Adipocyte (in vitro differentiated cells): ENCODE results near the gene C12orf57.

Experiments
- DNase-seq: peaks from one replicate; pipeline ENCODE4 v3.0.0-alpha.2; 2015; ENCODE audit warnings: low read depth
- H3K27me3 ChIP-seq: replicated peaks from 2 replicates; pipeline ENCODE4 v1.7.0; 2013; ENCODE audit warnings: mild to moderate bottlenecking, low read length, moderate library complexity; ENCODE audit not compliant: control insufficient read depth, insufficient read depth
- H3K36me3 ChIP-seq: 2 replicates; pipeline ENCODE4 v1.7.0; 2013; ENCODE audit warnings: low read length, mild to moderate bottlenecking, moderate library complexity; ENCODE audit not compliant: control insufficient read depth, insufficient read depth, severe bottlenecking
- H3K4me1 ChIP-seq: 2 replicates; pipeline ENCODE4 v1.7.0; 2013; ENCODE audit warnings: mild to moderate bottlenecking, low read length, moderate library complexity; ENCODE audit not compliant: control insufficient read depth, insufficient read depth
- H3K4me3 ChIP-seq: 2 replicates; pipeline ENCODE4 v1.7.0; 2013; ENCODE audit warnings: mild to moderate bottlenecking, low read length, moderate library complexity
- H3K9ac ChIP-seq: 2 replicates; pipeline ENCODE4 v1.7.0; 2013; ENCODE audit warnings: mild to moderate bottlenecking, low read length, moderate library complexity
- H3K9me3 ChIP-seq: 2 replicates; pipeline ENCODE4 v1.7.0; 2013; ENCODE audit warnings: mild to moderate bottlenecking, low read length, moderate library complexity; ENCODE audit not compliant: control insufficient read depth

Gene C12orf57

GRCh38 chr12:6979021-6979420 lies 35.2 kb downstream of the C12orf57 start:
- Histone ChIP-seq H3K9me3 (no peaks in the 10 kb centered on the region), H3K27me3 (no peaks in the 10 kb centered on the region), H3K9ac (no peak overlapping the region), H3K4me1 (peaks cover 12% of the 10 kb centered on the region), H3K36me3 (peaks cover 100% of the 10 kb centered on the region), H3K4me3 (no peak overlapping the region)
- DNase-seq, result no peak

- H3K4me1 ChIP-seq, result peaks cover 12% of the 10 kb centered on the region
- H3K9me3 ChIP-seq, result no peaks in the 10 kb centered on the region
- peaks cover 99% of the 10 kb centered on the region for H3K36me3 ChIP-seq
- no peak overlapping the region for H3K4me3 ChIP-seq
- DNase-seq, result no peak
- H3K27me3 ChIP-seq, result no peaks in the 10 kb centered on the region
- no peak overlapping the region for H3K9ac ChIP-seq
These were observed 35.6 kb downstream of the C12orf57 start for GRCh38 chr12:6979453-6979852.

- no peaks in the 10 kb centered on the region for H3K9me3 ChIP-seq
- H3K36me3 ChIP-seq, result peaks cover 93% of the 10 kb centered on the region
- H3K9ac ChIP-seq, result peak overlapping the region; percentile 18
- DNase-seq, result no peak
- H3K4me1 ChIP-seq, result peaks cover 12% of the 10 kb centered on the region
- H3K27me3 ChIP-seq, result no peaks in the 10 kb centered on the region
- H3K4me3 ChIP-seq, result no peak overlapping the region
These were observed 36.3 kb downstream of the C12orf57 start for GRCh38 chr12:6980075-6980474.

GRCh38 chr12:6980740-6981139 lies 36.9 kb downstream of the C12orf57 start:
- no peak for DNase-seq
- Histone ChIP-seq H3K4me1 (peaks cover 12% of the 10 kb centered on the region), H3K9ac (peak overlapping the region; percentile 18), H3K27me3 (no peaks in the 10 kb centered on the region), H3K4me3 (no peak overlapping the region), H3K9me3 (no peaks in the 10 kb centered on the region), H3K36me3 (peaks cover 89% of the 10 kb centered on the region)

- DNase-seq, result no peak
- peaks cover 12% of the 10 kb centered on the region for H3K4me1 ChIP-seq
- H3K4me3 ChIP-seq, result no peak overlapping the region
- peak overlapping the region; percentile 18 for H3K9ac ChIP-seq
- H3K9me3 ChIP-seq, result no peaks in the 10 kb centered on the region
- peaks cover 89% of the 10 kb centered on the region for H3K36me3 ChIP-seq
- no peaks in the 10 kb centered on the region for H3K27me3 ChIP-seq
These were observed 37.6 kb downstream of the C12orf57 start for GRCh38 chr12:6981152-6982052.

- Histone ChIP-seq H3K4me1 (peaks cover 12% of the 10 kb centered on the region), H3K27me3 (no peaks in the 10 kb centered on the region), H3K36me3 (peaks cover 86% of the 10 kb centered on the region), H3K9ac (no peak overlapping the region), H3K9me3 (no peaks in the 10 kb centered on the region), H3K4me3 (no peak overlapping the region)
- no peak for DNase-seq
These were observed 38.7 kb downstream of the C12orf57 start for GRCh38 chr12:6982532-6982931.

GRCh38 chr12:6987956-6988553 lies 44.2 kb downstream of the C12orf57 start:
- no peak for DNase-seq
- Histone ChIP-seq H3K36me3 (peaks cover 51% of the 10 kb centered on the region), H3K4me3 (no peak overlapping the region), H3K4me1 (no peaks in the 10 kb centered on the region), H3K9me3 (no peaks in the 10 kb centered on the region), H3K9ac (no peak overlapping the region), H3K27me3 (no peaks in the 10 kb centered on the region)
